Dedifferentiated amniotic fluid mesenchymal stem cell (primary cell): Measurements from ENCODE around the gene MIGA2.
A peak's percentile ranks its signal among the peaks of the same experiment; 100 is the strongest.

Source experiments
- DNase-seq: peaks from one replicate; pipeline ENCODE4 v3.0.0-alpha.2; 2016; ENCODE audit errors: extremely low spot score

MIGA2 gene

DNA sequence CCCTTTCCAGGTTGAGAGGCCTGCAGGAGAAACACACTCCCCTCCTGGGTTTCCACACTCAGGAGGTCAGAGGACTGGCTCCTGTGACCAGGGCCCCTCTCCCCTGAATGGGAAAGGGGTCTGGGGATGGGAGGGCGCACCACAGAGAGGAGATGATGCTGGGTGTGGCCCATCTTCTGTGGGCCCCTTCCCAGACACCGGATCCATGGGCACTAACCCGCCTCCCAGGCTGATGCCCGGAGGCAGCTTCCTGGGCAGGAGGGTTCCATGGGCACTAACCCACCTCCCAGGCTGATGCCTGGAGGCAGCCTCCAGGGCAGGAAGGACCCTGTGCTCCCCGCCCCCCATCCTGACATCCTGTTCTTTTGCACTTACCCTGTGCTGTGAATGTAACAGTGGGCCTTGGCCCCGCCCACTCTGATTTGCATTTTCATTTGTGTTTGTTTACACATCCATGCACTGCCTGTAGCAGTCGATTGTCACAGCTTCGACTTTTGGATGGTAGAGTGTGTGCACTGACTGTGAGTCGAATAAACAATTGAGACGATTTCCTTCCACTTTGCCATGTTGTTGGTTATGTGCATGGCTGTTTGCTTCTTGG lies 35.2 kb downstream of the MIGA2 start:
- no peak for DNase-seq

GRCh38 chr9:129072171-129072570 lies 35.7 kb downstream of the MIGA2 start:
- no peak for DNase-seq

GRCh38 chr9:129073404-129073803 lies 37.0 kb downstream of the MIGA2 start:
- DNase-seq = no peak

DNA sequence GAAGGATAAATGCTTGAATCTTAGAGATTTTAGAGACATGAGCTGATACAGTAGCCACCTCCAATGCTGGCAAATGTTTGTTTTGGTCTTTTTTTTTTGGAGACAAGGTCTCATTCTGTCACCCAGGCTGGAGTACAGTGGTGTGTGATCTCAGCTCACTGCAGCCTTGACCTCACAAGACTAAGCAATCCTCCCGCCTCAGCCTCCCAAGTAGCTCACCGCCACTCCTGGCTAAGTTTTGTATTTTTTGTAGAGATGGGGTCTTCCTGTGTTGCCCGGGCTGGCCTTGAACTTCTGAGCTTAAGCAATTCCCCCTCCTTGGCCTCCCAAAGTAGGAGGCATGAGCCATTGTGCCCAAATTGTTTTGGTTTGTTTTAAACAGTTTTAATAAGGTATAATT lies 37.7 kb downstream of the MIGA2 start:
- no peak for DNase-seq

DNA sequence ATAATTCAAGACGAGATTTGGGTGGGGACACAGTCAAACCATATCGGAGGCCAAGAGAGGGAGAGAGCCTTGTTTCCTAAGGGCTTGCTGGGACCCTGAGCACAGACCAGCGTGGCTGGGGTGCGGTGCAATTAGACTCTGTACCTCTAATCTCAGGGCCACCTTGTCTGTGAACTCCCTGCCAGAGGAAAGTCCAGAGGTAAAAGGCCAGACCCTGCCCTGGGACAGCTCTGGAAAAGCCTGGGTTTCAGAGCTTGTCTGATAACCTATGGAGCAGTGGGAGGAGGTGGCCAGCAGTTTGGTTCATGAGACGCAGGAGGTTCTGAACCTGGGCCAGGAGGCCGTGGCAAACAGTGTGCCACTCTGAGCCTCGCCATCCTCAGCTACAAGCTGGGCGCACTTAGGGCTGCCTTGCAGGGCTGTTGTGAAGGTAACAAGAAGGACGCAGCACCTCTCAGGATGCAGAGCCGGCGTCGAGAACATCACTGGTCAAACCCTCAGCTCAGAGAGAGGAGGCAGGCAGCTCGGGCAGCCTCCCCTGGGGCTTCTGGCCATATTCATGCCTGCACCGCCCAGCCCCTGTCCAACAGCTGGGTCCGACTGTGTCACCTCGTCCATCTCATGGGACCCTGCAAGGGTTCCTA lies 39.7 kb downstream of the MIGA2 start:
- DNase-seq = no peak

DNA sequence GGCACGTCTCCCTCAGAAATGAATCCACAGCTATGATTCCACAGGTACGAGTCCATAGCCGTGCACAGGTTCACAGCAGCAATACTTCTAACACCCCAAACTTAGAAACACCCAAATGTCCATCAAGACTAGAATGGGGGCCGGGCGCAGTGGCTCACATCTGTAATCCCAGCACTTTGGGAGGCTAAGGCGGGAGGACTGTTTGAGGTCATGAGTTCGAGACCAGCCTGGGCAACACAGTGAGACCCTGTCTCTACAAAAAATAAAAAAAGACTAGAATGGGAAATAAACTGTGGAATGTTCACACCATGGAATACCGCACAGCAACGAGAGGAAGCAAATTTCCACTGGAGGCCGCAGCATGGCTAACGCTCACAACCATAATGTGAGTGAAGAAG lies 40.2 kb downstream of the MIGA2 start:
- no peak for DNase-seq

DNA sequence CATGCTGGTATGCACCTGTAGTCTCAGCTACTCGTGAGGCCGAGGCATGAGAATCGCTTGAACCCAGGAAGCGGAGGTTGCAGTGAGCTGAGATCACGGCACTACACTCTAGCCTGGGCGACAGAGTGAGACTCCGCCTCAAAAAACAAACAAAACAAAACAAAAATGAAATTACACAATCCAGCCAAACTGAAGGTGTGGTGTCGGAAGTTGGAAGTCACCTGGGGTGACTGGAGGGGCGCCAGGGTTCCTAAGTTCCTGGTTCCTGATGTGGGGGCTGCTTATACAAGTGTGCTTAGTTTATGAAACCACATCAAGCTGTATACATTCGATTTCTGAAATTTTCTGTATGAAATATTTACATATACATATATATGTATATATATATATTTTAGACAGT lies 40.8 kb downstream of the MIGA2 start:
- no peak for DNase-seq

GRCh38 chr9:129078691-129079503 lies 42.5 kb downstream of the MIGA2 start:
- DNase-seq = no peak

DNA sequence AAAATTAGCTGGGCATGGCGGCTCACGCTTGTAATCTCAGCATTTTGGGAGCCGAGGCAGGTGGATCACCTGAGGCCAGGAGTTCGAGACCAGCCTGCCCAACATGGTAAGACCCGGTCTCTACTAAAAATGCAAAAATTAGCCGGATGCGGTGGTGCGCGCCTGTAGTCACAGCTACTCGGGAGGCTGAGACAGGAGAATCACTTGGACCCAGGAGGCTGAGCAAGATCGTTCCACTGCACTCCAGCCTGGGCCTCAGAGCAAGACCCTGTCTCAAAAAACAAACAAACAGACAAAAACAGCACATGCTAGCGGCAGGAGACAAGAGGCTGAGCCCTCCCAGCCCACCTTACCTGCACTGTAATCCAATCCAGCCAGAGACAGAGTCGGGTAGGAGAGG lies 43.4 kb downstream of the MIGA2 start:
- no peak for DNase-seq

DNA sequence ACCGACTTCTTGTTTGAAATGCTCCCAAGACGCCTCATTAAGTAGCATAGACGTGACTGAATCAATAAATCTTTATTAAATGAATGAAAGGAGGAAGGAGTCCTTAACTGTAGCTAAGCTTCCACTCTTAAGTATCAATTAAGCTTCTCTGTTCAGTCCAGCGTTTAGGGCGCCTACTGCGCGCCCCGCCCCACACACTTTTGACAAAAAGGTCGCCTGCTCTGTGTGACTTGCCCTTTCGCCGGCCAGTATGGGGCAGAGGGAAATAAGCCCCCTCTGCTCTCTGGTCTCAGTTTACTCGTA lies 43.8 kb downstream of the MIGA2 start:
- no peak for DNase-seq

DNA sequence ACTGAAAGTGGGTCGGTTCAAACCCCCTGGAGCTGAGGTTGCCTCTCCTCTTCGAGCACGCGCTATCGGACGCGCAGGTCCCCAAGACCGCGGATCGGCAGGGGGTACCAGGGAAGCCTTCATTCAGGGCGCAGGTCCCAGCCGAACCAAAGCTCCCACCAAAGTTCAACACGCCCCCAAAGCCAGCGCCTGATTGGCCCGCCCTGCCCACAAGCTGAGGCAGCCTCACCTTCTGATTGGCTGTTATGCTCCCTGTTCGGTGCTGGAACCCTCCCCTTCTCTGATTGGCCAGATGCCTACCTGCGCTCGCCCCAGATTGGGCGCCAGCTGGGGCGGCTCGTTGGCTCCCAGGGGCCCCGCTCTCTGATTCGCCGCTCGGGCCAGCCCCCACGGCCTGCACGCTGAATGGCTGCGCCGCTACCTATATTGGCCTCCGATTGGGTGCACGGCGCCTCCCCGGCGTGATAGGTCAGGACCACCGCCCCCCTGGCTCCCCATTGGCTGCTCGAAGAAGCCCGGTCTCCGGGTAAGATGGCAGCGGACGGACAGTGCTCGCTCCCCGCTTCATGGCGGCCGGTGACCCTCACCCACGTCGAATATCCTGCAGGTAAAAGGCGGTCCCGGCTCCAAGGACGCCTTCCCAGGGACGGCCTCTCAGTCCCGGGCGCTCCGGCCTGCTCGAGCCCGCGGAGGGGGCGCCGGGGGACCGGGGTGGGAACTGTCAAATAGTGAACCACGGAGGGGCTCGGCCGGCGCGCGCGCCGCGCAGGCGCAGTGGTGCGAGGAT lies 44.4 kb downstream of the MIGA2 start, which contains the start of gene DOLPP1:
TSS of gene DOLPP1 (plus strand) at position 511 of the 787 bp plus-strand sequence. CDS start at position 532, 21 bp downstream.
- DNase-seq = peak; percentile 99

GRCh38 chr9:129081388-129081904 lies 45.0 kb downstream of the MIGA2 start:
- DNase-seq = peak; percentile 15

DNA sequence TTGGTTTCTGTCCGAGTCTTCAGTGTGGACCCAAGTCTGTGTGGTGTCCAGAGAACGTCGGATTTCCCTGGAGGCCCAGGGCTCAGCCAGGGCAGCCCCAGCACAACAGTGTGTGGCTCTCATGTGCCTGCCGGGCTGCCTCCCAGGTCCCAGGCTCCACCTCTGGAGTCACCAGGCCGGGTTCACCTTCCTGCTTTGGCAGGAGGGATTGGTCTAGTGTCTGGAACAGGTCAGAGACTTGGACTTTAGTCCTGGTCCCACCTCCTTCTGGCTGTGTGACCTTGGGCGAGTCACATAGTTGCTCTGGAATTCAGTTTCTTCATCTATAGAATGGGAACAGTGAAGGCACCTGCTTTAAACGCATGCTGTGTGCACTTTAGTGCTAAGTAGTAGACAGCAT lies 47.7 kb downstream of the MIGA2 start:
- no peak for DNase-seq

DNA sequence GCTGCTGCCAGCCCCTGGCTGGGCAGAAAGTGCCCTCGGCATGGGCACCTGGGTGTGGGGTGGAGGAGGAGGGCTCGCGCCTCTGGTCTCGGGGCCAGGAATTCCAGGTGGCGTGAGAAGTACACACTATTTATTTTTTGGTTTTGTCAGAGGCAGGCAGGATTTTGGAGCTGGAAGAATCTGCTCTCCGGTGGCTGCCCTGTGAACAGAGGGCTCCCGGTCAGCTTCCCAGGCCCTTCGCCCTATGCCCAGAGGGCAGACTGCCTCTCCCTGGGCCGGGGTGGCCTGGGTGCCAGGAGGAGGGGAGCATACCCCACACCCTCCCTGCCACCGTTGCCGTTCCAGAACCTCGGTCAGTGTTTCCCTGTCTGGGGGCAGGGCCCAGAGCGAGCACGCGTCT lies 52.8 kb downstream of the MIGA2 start:
- no peak for DNase-seq

GRCh38 chr9:129093602-129094386 lies 57.4 kb downstream of the MIGA2 start:
- no peak for DNase-seq

DNA sequence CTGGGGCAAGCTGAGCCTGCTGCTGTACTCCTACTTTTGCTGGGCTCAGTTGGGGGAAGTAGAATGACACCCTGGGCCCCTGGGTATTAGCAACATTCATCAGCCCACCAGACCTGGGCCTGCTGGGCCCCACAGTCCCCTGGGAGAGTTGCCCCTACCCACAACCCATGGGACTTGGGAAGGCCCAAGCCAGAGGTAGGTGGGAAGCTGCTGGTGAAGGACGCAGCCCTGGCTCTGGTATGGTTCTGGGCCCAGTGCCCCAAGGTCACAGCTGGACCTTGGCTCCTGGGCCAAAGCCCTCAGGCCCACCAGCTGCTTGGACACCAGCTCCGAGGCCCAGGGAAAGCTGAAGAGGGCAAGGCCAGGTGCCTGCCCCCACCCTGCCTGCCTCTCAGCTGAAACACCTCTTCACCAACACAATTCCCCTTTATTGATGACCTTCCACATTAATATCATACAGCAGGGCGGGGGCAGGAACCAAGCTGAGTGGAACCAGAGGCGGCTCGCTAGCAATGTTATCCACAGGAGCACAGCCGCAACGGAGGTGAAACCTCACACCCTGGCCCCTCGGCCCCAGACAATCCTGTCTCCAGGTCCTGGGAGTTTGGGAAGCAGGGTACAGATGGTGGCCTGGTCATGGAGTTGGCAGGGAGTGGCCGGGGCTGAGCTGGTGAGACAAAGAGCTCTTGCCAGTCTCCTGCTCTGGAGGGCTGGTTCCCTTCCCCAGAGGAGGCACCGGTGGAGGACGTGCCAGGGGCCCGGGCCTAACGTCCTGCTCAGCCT lies 58.2 kb downstream of the MIGA2 start:
- no peak for DNase-seq

DNA sequence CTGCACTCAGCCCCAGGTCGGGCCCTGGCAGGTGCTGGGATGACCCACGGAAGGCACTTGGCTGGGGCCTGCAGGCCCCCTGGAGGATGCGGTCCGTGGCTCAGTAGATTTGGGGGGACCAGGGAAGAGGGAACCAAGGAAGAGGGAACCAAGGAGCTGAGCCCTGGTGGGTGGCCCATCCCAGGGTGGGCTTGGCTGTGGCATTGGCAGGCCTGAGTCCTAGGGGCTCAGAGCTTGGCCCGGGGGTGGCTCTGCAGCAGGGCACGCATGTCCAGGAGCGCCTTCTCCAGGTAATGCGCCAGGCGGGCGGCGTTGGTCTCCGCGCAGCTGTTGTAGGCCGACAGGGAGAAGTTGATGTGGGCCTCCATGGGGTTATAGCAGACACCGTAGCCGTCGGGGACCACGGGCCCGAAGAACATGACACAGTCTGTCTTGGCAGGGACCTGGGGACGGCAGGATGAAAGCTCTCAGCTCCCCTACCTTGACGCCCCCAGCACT lies 58.8 kb downstream of the MIGA2 start:
- no peak for DNase-seq

- no peak for DNase-seq
Observed at GRCh38 chr9:129095908-129096307, 59.5 kb downstream of the MIGA2 start.

GRCh38 chr9:129097671-129098306 lies 61.4 kb downstream of the MIGA2 start:
- no peak for DNase-seq

DNA sequence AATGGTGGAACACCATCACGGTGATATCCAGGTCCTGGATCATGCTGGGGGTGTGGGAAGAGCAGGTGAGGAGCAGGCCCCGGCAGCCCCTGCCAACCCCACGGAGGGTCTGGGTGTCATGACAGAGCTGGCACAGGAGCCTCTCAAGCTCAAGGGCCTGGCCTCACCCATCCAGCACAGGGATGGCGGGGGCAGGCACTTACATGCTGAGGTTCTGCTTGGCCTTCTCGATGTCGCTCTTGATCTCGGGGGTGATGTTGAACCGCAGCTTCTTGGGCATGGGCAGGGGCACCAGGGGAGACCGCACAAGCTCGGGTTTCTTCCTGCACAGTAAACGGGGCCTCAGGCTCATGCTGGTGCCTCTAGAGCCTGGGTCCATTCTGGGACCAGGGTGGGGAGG lies 61.9 kb downstream of the MIGA2 start:
- DNase-seq = no peak
